Fibroblast of the aortic adventitia (primary cell): ENCODE data around the gene AGR3. TPM values are rescaled to one million over a fixed set of nuclear protein-coding genes. Genes with fewer than 3 reads are reported as not detected.

ENCODE experiments used
- DNase-seq: peaks from one replicate; pipeline ENCODE4 v3.0.0-alpha.2; 2010; ENCODE audit warnings: low read depth
- H3K4me3 ChIP-seq: 2 replicates; pipeline ENCODE4 v1.5.1; 2011; ENCODE audit warnings: low read depth, mild to moderate bottlenecking, control low read depth, low read length, moderate library complexity
- CTCF ChIP-seq: IDR thresholded peaks from 2 replicates; pipeline ENCODE4 v1.5.1; 2011; ENCODE audit warnings: mild to moderate bottlenecking, low read length, control low read depth, inconsistent platforms; ENCODE audit not compliant: insufficient read depth
- total RNA-seq: library from RNA; depleted of rRNA; stranded (reverse); fragments of >200 nt; gene quantifications from 2 replicates; pipeline ENCODE4 v1.2.3, GENCODE V29; 2012; ENCODE audit warnings: low replicate concordance

Gene AGR3
- total RNA-seq, 1 donor: not detected

- DNase-seq: peak; percentile 51
- no peak for TF ChIP-seq CTCF
- no peak overlapping the region for H3K4me3 ChIP-seq
Observed at GRCh38 chr7:16921644-16922257, 40.0 kb upstream of the AGR3 start.

GRCh38 chr7:16921151-16921550, 39.4 kb upstream of the AGR3 start:
- no peak for DNase-seq
- no peak for TF ChIP-seq CTCF
- H3K4me3 ChIP-seq: no peak overlapping the region

- H3K4me3 ChIP-seq: no peak overlapping the region
- no peak for DNase-seq
- TF ChIP-seq CTCF: no peak
Observed at GRCh38 chr7:16919440-16919839, 37.7 kb upstream of the AGR3 start.

GRCh38 chr7:16918288-16918895, 36.6 kb upstream of the AGR3 start:
- peak; percentile 71 for DNase-seq
- H3K4me3 ChIP-seq: no peak overlapping the region

GRCh38 chr7:16916738-16917137, 35.0 kb upstream of the AGR3 start:
- no peak for TF ChIP-seq CTCF
- no peak for DNase-seq
- H3K4me3 ChIP-seq: no peak overlapping the region

More at GRCh38 chr7:16918288-16918895, 36.6 kb upstream of the AGR3 start:
- TF ChIP-seq CTCF: peak; percentile 60

- no peak for TF ChIP-seq CTCF
- DNase-seq: peak; percentile 67
- H3K4me3 ChIP-seq: no peak overlapping the region
Observed at GRCh38 chr7:16916105-16916639, 34.4 kb upstream of the AGR3 start.
